SK-N-SH (cell line): Measurements from ENCODE around the gene GMPPA. TPM values are rescaled to one million over a fixed set of nuclear protein-coding genes. Genes with fewer than 3 reads are reported as not detected.

Experiments used
- CTCF ChIA-PET: fragments of 300-600, 350-600 bp; formaldehyde crosslinking; extraction: SDS; loops from one replicate; lab custom pipeline; 2021; lab: Yijun Ruan, JAX
- POLR2A ChIA-PET: fragments of 350-600 bp; sonication (Branson Sonifier 250); formaldehyde crosslinking; extraction: SDS; loops from one replicate; lab custom pipeline; 2020; ENCODE audit warnings: antibody characterized with exemption, inconsistent platforms; lab: Yijun Ruan, JAX
- DNase-seq: peaks from one replicate; pipeline ENCODE4 v3.0.0; 2012
- H2AFZ ChIP-seq: fragments of 200-600 bp; sonication (generic); 2 replicates; pipeline ENCODE4 v1.8.1; 2016; ENCODE audit warnings: antibody characterized with exemption, mild to moderate bottlenecking, low read depth
- H3F3A ChIP-seq: fragments of 200-600 bp; sonication (generic); replicated peaks from 2 replicates; pipeline ENCODE3; 2016; ENCODE audit warnings: antibody characterized with exemption, mild to moderate bottlenecking; ENCODE audit not compliant: insufficient read depth
- H3K27ac ChIP-seq, 2 experiments: fragments of 200-500 bp in 1 of 2; fragments of 200-600 bp in 1 of 2; sonication (Bioruptor generic) in 1 of 2; sonication (generic), shearing (Covaris generic) in 1 of 2; 2 replicates each; pipeline versions ENCODE4 v1.5.1 to v1.6.1; 2014 to 2016; ENCODE audit warnings: low read depth in 2 of 2, inconsistent platforms in 1 of 2, low read length in 1 of 2, mild to moderate bottlenecking in 1 of 2, mixed read lengths in 1 of 2
- H3K27me3 ChIP-seq: fragments of 200-600 bp; sonication (generic), shearing (Covaris generic); 2 replicates; pipeline ENCODE4 v1.6.1; 2016; ENCODE audit warnings: mixed run types; ENCODE audit not compliant: insufficient read depth
- H3K36me3 ChIP-seq, 2 experiments: fragments of 200-500 bp in 1 of 2; fragments of 200-600 bp in 1 of 2; sonication (Bioruptor generic) in 1 of 2; sonication (generic) in 1 of 2; replicated peaks in 1 of 2; 2 replicates each; pipeline versions ENCODE3 to v1.5.1; 2014 to 2016; ENCODE audit warnings: low read length in 1 of 2, mild to moderate bottlenecking in 1 of 2; ENCODE audit not compliant: insufficient read depth in 2 of 2, control insufficient read depth in 1 of 2
- H3K4me1 ChIP-seq, 2 experiments: fragments of 200-500 bp in 1 of 2; fragments of 200-600 bp in 1 of 2; sonication (Bioruptor generic) in 1 of 2; sonication (generic), shearing (Covaris generic) in 1 of 2; 2 replicates each; pipeline versions ENCODE4 v1.5.1 to v1.6.1; 2014 to 2016; ENCODE audit warnings: low read depth in 1 of 2, low read length in 1 of 2, mixed run types in 1 of 2; ENCODE audit not compliant: insufficient read depth in 2 of 2, control insufficient read depth in 1 of 2
- H3K4me2 ChIP-seq: fragments of 200-600 bp; sonication (generic), shearing (Covaris generic); 2 replicates; pipeline ENCODE4 v1.6.1; 2017; ENCODE audit warnings: mixed run types
- H3K4me3 ChIP-seq, 2 experiments: fragments of 200-500 bp in 1 of 2; fragments of 200-600 bp in 1 of 2; sonication (Bioruptor generic) in 1 of 2; sonication (generic), shearing (Covaris generic) in 1 of 2; 2 replicates each; pipeline versions ENCODE4 v1.5.1 to v1.8.1; 2014 to 2016; ENCODE audit warnings: low read depth in 2 of 2, inconsistent platforms in 1 of 2, low read length in 1 of 2, mild to moderate bottlenecking in 1 of 2, mixed read lengths in 1 of 2, moderate library complexity in 1 of 2
- H3K79me2 ChIP-seq: fragments of 200-600 bp; sonication (generic); 2 replicates; pipeline ENCODE4 v1.8.1; 2017; ENCODE audit warnings: mild to moderate bottlenecking; ENCODE audit not compliant: insufficient read depth
- H3K9ac ChIP-seq: fragments of 200-600 bp; sonication (generic); 2 replicates; pipeline ENCODE4 v1.6.1; 2017; ENCODE audit warnings: mixed run types
- H3K9me2 ChIP-seq: fragments of 200-600 bp; sonication (generic); 2 replicates; pipeline ENCODE4 v1.6.1; 2017; ENCODE audit warnings: mixed run types
- H3K9me3 ChIP-seq: fragments of 200-600 bp; sonication (generic); 2 replicates; pipeline ENCODE4 v1.6.1; 2017; ENCODE audit warnings: mixed run types, mild to moderate bottlenecking, moderate library complexity
- H4K20me1 ChIP-seq: fragments of 200-600 bp; sonication (generic); 2 replicates; pipeline ENCODE4 v1.6.1; 2017; ENCODE audit warnings: mild to moderate bottlenecking, mixed run types; ENCODE audit not compliant: insufficient read depth
- CHD2 ChIP-seq: fragments of 150-350 bp; IDR thresholded peaks from 2 replicates; pipeline ENCODE4 v1.6.1; 2018; ENCODE audit warnings: low read length; ENCODE audit not compliant: partially characterized antibody
- ELF1 ChIP-seq: IDR thresholded peaks from 2 replicates; pipeline ENCODE4 v1.4.0; 2012
- EP300 ChIP-seq, 2 experiments: IDR thresholded peaks; 2 replicates each; pipeline versions ENCODE4 v1.4.0 to v1.6.1; 2012; ENCODE audit warnings: borderline replicate concordance in 1 of 2, low read depth in 1 of 2, low read length in 1 of 2
- FOXJ3 ChIP-seq: sonication (generic); formaldehyde crosslinking; IDR thresholded peaks from 2 replicates; pipeline ENCODE4 v1.5.1; 2020; ENCODE audit warnings: mild to moderate bottlenecking, missing genetic modification reagents
- FOXM1 ChIP-seq: IDR thresholded peaks from 2 replicates; pipeline ENCODE4 v1.4.0; 2012; ENCODE audit warnings: low read depth, mild to moderate bottlenecking
- GABPA ChIP-seq: IDR thresholded peaks from 2 replicates; pipeline ENCODE4 v1.4.0; 2012; ENCODE audit warnings: low read depth, mild to moderate bottlenecking
- MAX ChIP-seq: IDR thresholded peaks from 2 replicates; pipeline ENCODE4 v1.4.0; 2012; ENCODE audit warnings: low read depth
- MEF2A ChIP-seq: IDR thresholded peaks from 2 replicates; pipeline ENCODE4 v1.4.0; 2012; ENCODE audit warnings: low read depth, borderline replicate concordance
- MXI1 ChIP-seq: IDR thresholded peaks from 2 replicates; pipeline ENCODE4 v1.6.1; 2012; ENCODE audit warnings: mild to moderate bottlenecking, low read depth, low read length, improper control_type of control experiment
- POLR2AphosphoS5 ChIP-seq: IDR thresholded peaks from 2 replicates; pipeline ENCODE4 v1.6.1; 2012; ENCODE audit warnings: low read depth, low read length
- RXRA ChIP-seq: IDR thresholded peaks from 2 replicates; pipeline ENCODE4 v1.4.0; 2012; ENCODE audit warnings: low read depth, mild to moderate bottlenecking, borderline replicate concordance
- SMC3 ChIP-seq: IDR thresholded peaks from 2 replicates; pipeline ENCODE4 v1.6.1; 2012; ENCODE audit warnings: low read depth, low read length, improper control_type of control experiment
- TAF1 ChIP-seq: IDR thresholded peaks from 2 replicates; pipeline ENCODE4 v1.6.1; 2012; ENCODE audit warnings: low read depth, mild to moderate bottlenecking, low read length, moderate library complexity, borderline replicate concordance
- TCF12 ChIP-seq: IDR thresholded peaks from 2 replicates; pipeline ENCODE4 v1.4.0; 2012
- USF1 ChIP-seq: IDR thresholded peaks from 2 replicates; pipeline ENCODE4 v1.4.0; 2012; ENCODE audit warnings: low read depth, borderline replicate concordance
- USF2 ChIP-seq: fragments of 150-350 bp; IDR thresholded peaks from 2 replicates; pipeline ENCODE4 v1.6.1; 2017; ENCODE audit warnings: antibody characterized with exemption, low read length, low read depth, borderline replicate concordance
- YY1 ChIP-seq: IDR thresholded peaks from 2 replicates; pipeline ENCODE4 v1.4.0; 2012; ENCODE audit warnings: low read depth, mild to moderate bottlenecking
- ZBTB33 ChIP-seq: IDR thresholded peaks from 2 replicates; pipeline ENCODE4 v1.4.0; 2012; ENCODE audit warnings: low read depth, borderline replicate concordance
- WGBS: methylation state at CpG from one replicate; pipeline ENCODE4 v1.1.6; 2017; ENCODE audit warnings: low lambda C conversion rate; 5-methylcytosine and 5-hydroxymethylcytosine counted together
- polyA plus RNA-seq, 3 experiments: library from polyadenylated mRNA; depleted of rRNA; stranded (reverse); fragments of >200 nt; gene quantifications; 2 replicates each; pipeline ENCODE4 v1.2.3, GENCODE V29; 2012

The GMPPA gene
- polyA plus RNA-seq, 1 of the 3 experiments (the other 2 are of a cell fraction): 61.3 TPM

GRCh38 chr2:219491278-219491963 lies 7.3 kb upstream of the GMPPA start (continued):
- TF ChIP-seq TAF1: no peak
- TF ChIP-seq YY1: no peak

GRCh38 chr2:219492575-219492974 lies 6.1 kb upstream of the GMPPA start:
- Histone ChIP-seq H3K27ac (no peak overlapping the region), H3F3A (no peaks in the 10 kb centered on the region), H3K27me3 (no peaks in the 10 kb centered on the region), H3K9me3 (no peaks in the 10 kb centered on the region), H3K4me1 (peaks cover 3 to 33% of the 10 kb centered on the region in 2 experiments; a peak in 3 of 4 replicates), H3K9me2 (no peaks in the 10 kb centered on the region), H3K4me2 (no peak overlapping the region), H3K36me3 (peaks cover 6 to 18% of the 10 kb centered on the region in 2 experiments), H3K9ac (no peak overlapping the region), H3K79me2 (no peaks in the 10 kb centered on the region), H3K4me3 (no peak overlapping the region), H2AFZ (no peak overlapping the region), H4K20me1 (no peaks in the 10 kb centered on the region)
- TF ChIP-seq RXRA: no peak
- no peak for TF ChIP-seq EP300 (IDR thresholded peaks at IDR 0.05; ENCODE audit: borderline replicate concordance in 1 of 2, low read depth in 1 of 2, low read length in 1 of 2)
- no peak for TF ChIP-seq POLR2AphosphoS5
- TF ChIP-seq MXI1: no peak
- no peak for TF ChIP-seq TAF1
- no peak for TF ChIP-seq ZBTB33
- TF ChIP-seq MAX: no peak
- no peak for TF ChIP-seq FOXM1
- TF ChIP-seq USF1: no peak
- TF ChIP-seq SMC3: no peak
- no peak for TF ChIP-seq USF2
- no peak for TF ChIP-seq GABPA
- TF ChIP-seq MEF2A: no peak
- TF ChIP-seq CHD2: no peak
- no peak for TF ChIP-seq ELF1
- no peak for TF ChIP-seq TCF12
- no peak for TF ChIP-seq FOXJ3 (CRISPR knock-in tag)
- WGBS: 93% methylated on average over 13 of the region's 20 CpGs
- no peak for DNase-seq
- CTCF ChIA-PET: interaction anchor here (0.7 to 62.1 kb wide), 6 partner anchors 2 to 198 kb away, joined by 3 to 2824 read pairs (median 7); partner anchors contain the start of genes ASIC4, CHPF, GMPPA and TMEM198
- POLR2A ChIA-PET: interaction anchor here (1.2 to 2.0 kb wide), 3 partner anchors 10 to 33 kb away, joined by 4 to 8 read pairs (median 4); no protein-coding TSS in a partner anchor
